OCI-M2 (cell line): Measurements from ENCODE around the gene TUBB2B.
"Not testable (repeated sequence)": the region's sequence is repeated elsewhere in the genome, so short reads cannot be mapped to it uniquely, and the experiment has no call there.

Experiments
- DNase-seq: peaks from one replicate; lab custom pipeline; 2025; ENCODE audit not compliant: unreplicated experiment; lab: John Stamatoyannopoulos, UW

TUBB2B gene

GRCh38 chr6:3190779-3191178 is 36.7 kb downstream of the TUBB2B start:
- DNase-seq, result no peak

- DNase-seq, result no peak
Measured at GRCh38 chr6:3190056-3190455, 37.4 kb downstream of the TUBB2B start.

GRCh38 chr6:3189192-3189591 is 38.3 kb downstream of the TUBB2B start:
- DNase-seq, result not testable (repeated sequence)

- DNase-seq, result no peak
Measured at GRCh38 chr6:3188262-3188661, 39.2 kb downstream of the TUBB2B start.

GRCh38 chr6:3186974-3187382 is 40.5 kb downstream of the TUBB2B start:
- no peak for DNase-seq

GRCh38 chr6:3183066-3183465 is 44.4 kb downstream of the TUBB2B start:
- DNase-seq, result no peak

- no peak for DNase-seq
Measured at GRCh38 chr6:3181105-3181504, 46.3 kb downstream of the TUBB2B start.

- DNase-seq, result not testable (repeated sequence)
Measured at GRCh38 chr6:3179945-3180344, 47.5 kb downstream of the TUBB2B start.

GRCh38 chr6:3178666-3179065 is 48.8 kb downstream of the TUBB2B start:
- not testable (repeated sequence) for DNase-seq

GRCh38 chr6:3176562-3177355 is 50.7 kb downstream of the TUBB2B start:
- no peak for DNase-seq

GRCh38 chr6:3175715-3176402 is 51.6 kb downstream of the TUBB2B start:
- no peak for DNase-seq
